NCI-H446 (cell line): ENCODE results near the gene CBX7.

Source experiments
- DNase-seq, 2 experiments: peaks; one replicate each; lab custom pipeline; 2025; lab: John Stamatoyannopoulos, UW

The CBX7 gene

DNA sequence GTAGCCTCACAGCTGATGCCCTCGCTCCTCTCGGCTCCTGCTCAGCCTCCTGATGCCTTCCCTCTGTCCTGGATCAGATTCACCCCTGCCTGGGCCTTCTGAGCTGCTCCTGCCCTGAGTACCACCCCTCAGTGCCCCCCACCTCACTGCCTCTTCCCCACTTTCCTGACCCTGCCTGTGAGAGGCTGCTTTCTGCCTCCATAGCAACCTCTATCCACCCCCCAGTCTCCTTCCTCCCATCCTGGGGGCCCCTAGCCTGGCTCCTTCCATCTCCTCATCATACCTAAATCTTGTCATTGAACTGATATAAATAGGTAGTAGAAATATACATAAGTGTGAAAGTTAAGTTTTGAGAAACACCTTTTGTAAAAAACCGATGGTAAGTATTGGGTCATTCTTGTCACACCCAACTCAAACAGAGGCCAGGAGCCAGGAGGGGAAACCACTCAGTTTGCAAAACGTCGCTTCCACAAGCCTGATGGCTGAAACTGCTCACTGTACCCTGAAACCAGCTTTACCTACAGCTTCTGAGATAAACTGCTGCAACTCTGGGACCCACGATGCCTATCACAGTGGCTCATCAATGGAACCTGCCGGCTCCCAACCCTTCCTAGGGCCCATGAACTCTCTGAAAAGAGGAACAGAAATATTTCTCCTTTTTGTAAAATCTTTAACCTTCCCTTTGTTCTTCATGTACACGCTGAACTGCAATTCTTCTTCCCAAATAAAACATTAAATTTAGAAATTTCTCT, 60.2 kb downstream of the CBX7 start:
- no peak for DNase-seq

- DNase-seq = no peak
Measured at GRCh38 chr22:39091126-39092081, 61.1 kb downstream of the CBX7 start.

GRCh38 chr22:39090426-39091064, 61.9 kb downstream of the CBX7 start:
- no peak for DNase-seq

DNA sequence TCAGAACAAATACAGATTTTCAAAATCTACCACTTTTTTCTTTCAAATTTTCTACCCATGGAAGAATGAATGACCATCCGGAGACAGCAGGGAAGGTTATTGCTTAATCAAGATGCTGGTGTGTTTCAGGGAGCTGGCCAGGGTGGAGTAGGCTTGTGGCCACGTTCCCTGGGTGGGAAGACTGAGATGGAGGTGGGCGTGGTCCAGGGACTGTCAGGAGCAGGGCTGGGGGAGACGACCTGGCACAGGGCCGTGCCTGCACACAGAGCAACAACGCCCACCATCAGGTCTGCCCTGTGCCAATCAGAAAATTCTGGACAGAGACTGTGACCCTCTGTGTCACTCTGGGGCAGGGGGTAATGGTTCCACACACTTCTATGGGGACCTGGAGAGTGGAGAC, 62.6 kb downstream of the CBX7 start:
- no peak for DNase-seq

GRCh38 chr22:39088685-39089032, 63.8 kb downstream of the CBX7 start:
- DNase-seq = no peak

- no peak for DNase-seq
Measured at GRCh38 chr22:39087881-39088684, 64.4 kb downstream of the CBX7 start.

- no peak for DNase-seq
Measured at GRCh38 chr22:39087098-39087497, 65.4 kb downstream of the CBX7 start.

- no peak for DNase-seq
Measured at GRCh38 chr22:39084666-39085065, 67.8 kb downstream of the CBX7 start.

DNA sequence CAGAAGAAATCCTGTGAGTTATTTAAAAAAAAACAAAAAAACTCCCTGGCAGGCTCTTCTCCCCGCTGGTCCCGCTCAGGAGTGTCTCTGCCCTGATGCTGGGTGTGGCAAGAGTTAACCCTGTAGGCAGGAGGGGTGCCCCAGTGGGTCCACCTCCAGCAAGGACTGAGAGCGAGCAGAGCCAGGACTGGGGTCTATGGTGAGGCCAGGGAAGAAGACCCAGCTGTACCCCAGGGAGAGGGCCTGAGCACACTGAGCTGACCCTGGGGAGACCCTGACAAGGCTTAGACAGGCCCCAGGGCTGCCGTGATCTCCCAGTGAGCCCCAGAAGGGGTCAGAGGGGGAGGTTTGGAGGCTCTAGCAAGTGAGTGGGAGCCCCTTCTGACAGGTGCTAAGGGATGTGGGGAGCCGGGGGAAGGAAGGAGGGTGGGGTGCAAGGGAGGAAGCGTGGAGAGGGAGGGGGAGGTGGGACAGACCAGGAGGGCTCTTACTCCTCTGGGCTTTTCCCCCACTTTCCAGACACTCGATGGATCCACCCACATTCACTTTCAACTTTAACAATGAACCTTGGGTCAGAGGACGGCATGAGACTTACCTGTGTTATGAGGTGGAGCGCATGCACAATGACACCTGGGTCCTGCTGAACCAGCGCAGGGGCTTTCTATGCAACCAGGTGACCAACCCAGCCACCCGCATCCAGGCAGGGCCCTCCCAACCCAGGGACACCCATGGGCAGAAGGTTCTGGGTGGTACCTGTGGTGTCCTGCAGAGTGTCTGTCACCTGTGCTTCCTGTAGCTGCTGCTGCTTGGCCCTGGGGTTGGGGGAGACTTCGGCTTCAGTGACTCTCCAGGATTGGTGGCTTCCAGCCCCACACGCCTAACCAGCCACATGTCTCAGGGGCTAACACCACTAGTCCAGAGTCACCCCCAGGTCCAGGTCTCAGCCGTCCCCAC, 69.0 kb downstream of the CBX7 start:
- DNase-seq = no peak

- no peak for DNase-seq
Measured at GRCh38 chr22:39081598-39081997, 70.9 kb downstream of the CBX7 start.

- DNase-seq = no peak
Measured at GRCh38 chr22:39081016-39081415, 71.5 kb downstream of the CBX7 start.
